B cell (primary cell): ENCODE data around the gene SLC38A6. TPM values are rescaled to one million over a fixed set of nuclear protein-coding genes. Genes with fewer than 3 reads are reported as not detected.

ENCODE experiments used
- ATAC-seq: fragments of 200-7000 bp; cut with Tn5 transposase; one replicate; pipeline ENCODE4 v1.10.0; 2021; ENCODE audit warnings: low read depth, mild to moderate bottlenecking, moderate number of reproducible peaks, moderate library complexity
- CTCF ChIA-PET: fragments of 350-600 bp; sonication (Branson Sonifier 250); formaldehyde crosslinking; loops from one replicate; lab custom pipeline; 2021; ENCODE audit warnings: antibody characterized with exemption, inconsistent platforms; lab: Charles Lee
- POLR2A ChIA-PET: fragments of 350-600 bp; sonication (Branson Sonifier 250); formaldehyde crosslinking; loops from one replicate; lab custom pipeline; 2021; ENCODE audit warnings: antibody characterized with exemption; lab: Charles Lee
- DNase-seq: peaks from one replicate; pipeline ENCODE4 v3.0.0; 2013
- H2AFZ ChIP-seq: 2 replicates; pipeline ENCODE4 v1.6.1; 2012; ENCODE audit warnings: mild to moderate bottlenecking, low read depth, low read length; ENCODE audit not compliant: insufficient read depth, poor library complexity, severe bottlenecking
- H3K27ac ChIP-seq, 2 donors: 1 replicate in 1 of 2; 2 replicates in 1 of 2; pipeline ENCODE4 v1.5.1; 2012 to 2013; ENCODE audit warnings: low read length in 2 of 2, mild to moderate bottlenecking in 2 of 2, moderate library complexity in 1 of 2
- H3K27me3 ChIP-seq, 4 experiments: fragments of 200-600 bp in 1 of 4; sonication (generic) in 1 of 4; replicated peaks in 1 of 4; 1 replicate in 2 of 4; 2 replicates in 2 of 4; pipeline versions ENCODE4 v1.6.1 to v1.7.0; 2013 to 2016; ENCODE audit warnings: low read length in 3 of 4, mild to moderate bottlenecking in 2 of 4, mixed read lengths in 1 of 4, moderate library complexity in 1 of 4; ENCODE audit not compliant: insufficient read depth in 4 of 4, control insufficient read depth in 3 of 4; ENCODE audit errors: control extremely low read depth in 1 of 4
- H3K36me3 ChIP-seq, 2 experiments: replicated peaks in 1 of 2; 1 replicate in 1 of 2; 2 replicates in 1 of 2; pipeline versions ENCODE4 v1.6.1 to v1.7.1; 2013; ENCODE audit warnings: low read length in 1 of 2; ENCODE audit not compliant: insufficient read depth in 2 of 2, control insufficient read depth in 1 of 2; ENCODE audit errors: control extremely low read depth in 1 of 2, extremely low read depth in 1 of 2
- H3K4me1 ChIP-seq, 2 donors: fragments of 200-600 bp in 1 of 2; sonication (generic) in 1 of 2; 1 replicate in 1 of 2; 2 replicates in 1 of 2; pipeline versions ENCODE4 v1.5.1 to v1.6.1; 2013 to 2017; ENCODE audit warnings: low read length in 2 of 2; ENCODE audit not compliant: control insufficient read depth in 2 of 2, insufficient read depth in 2 of 2
- H3K4me2 ChIP-seq: replicated peaks from 2 replicates; pipeline ENCODE3; 2012; ENCODE audit warnings: mild to moderate bottlenecking, low read depth, low read length; ENCODE audit not compliant: poor library complexity, severe bottlenecking
- H3K4me3 ChIP-seq, 5 experiments: fragments of 200-600 bp in 1 of 5; sonication (generic) in 1 of 5; 1 replicate in 3 of 5; 2 replicates in 2 of 5; pipeline versions ENCODE4 v1.5.1 to v1.7.0; 2011 to 2016; ENCODE audit warnings: low read length in 4 of 5, mild to moderate bottlenecking in 4 of 5, low read depth in 2 of 5, control low read depth in 1 of 5, moderate library complexity in 1 of 5; ENCODE audit not compliant: insufficient read depth in 1 of 5; ENCODE audit errors: control extremely low read depth in 1 of 5, extremely low read depth in 1 of 5
- H3K79me2 ChIP-seq: fragments of 200-600 bp; sonication (generic); one replicate; pipeline ENCODE4 v1.6.0; 2016; ENCODE audit warnings: low read length; ENCODE audit not compliant: control insufficient read depth, insufficient read depth
- H3K9ac ChIP-seq: fragments of 200-600 bp; sonication (generic); 2 replicates; pipeline ENCODE4 v1.6.1; 2017; ENCODE audit warnings: mild to moderate bottlenecking, low read length, moderate library complexity
- H3K9me3 ChIP-seq, 3 donors: one replicate each; pipeline versions ENCODE4 v1.6.1 to v1.7.1; 2013; ENCODE audit warnings: low read length in 2 of 3; ENCODE audit not compliant: control insufficient read depth in 2 of 3, insufficient read depth in 1 of 3; ENCODE audit errors: control extremely low read depth in 1 of 3
- H4K20me1 ChIP-seq: 2 replicates; pipeline ENCODE4 v1.6.0; 2012; ENCODE audit warnings: mild to moderate bottlenecking, low read length; ENCODE audit not compliant: insufficient read depth, control insufficient read depth, poor library complexity, severe bottlenecking
- H3K27ac Mint-ChIP-seq: one replicate; pipeline ENCODE4 v1.8.0; 2021; ENCODE audit warnings: mixed read lengths
- H3K27me3 Mint-ChIP-seq: one replicate; pipeline ENCODE4 v1.8.0; 2021; ENCODE audit warnings: mixed read lengths
- H3K4me1 Mint-ChIP-seq: one replicate; pipeline ENCODE4 v1.8.0; 2021; ENCODE audit warnings: mixed read lengths
- H3K4me3 Mint-ChIP-seq: one replicate; pipeline ENCODE4 v1.8.0; 2021; ENCODE audit warnings: mixed read lengths
- H3K9me3 Mint-ChIP-seq: one replicate; pipeline ENCODE4 v1.8.0; 2022; ENCODE audit warnings: mixed read lengths; ENCODE audit not compliant: insufficient read depth
- EZH2 ChIP-seq: IDR thresholded peaks from 2 replicates; pipeline ENCODE4 v1.6.1; 2012; ENCODE audit warnings: borderline replicate concordance, low read depth, mild to moderate bottlenecking, moderate library complexity, low read length; ENCODE audit not compliant: insufficient read depth, poor library complexity, severe bottlenecking
- WGBS: methylation state at CpG from one replicate; pipeline ENCODE4 v1.1.5; 2013; ENCODE audit warnings: missing lambda C conversion rate; ENCODE audit not compliant: insufficient coverage; 5-methylcytosine and 5-hydroxymethylcytosine counted together
- intact Hi-C: fragments of 100-400 bp; cut with micrococcal nuclease; formaldehyde crosslinking; loops from one replicate; pipeline ENCODE4 v1.10.0; 2022
- polyA plus RNA-seq: library from polyadenylated mRNA; depleted of rRNA; stranded (reverse); fragments of >200 nt; gene quantifications from 2 replicates; pipeline ENCODE4 v1.2.3, GENCODE V29; 2012
- total RNA-seq, 2 donors: library from RNA; stranded (reverse); fragments of 120-200 nt in 1 of 2; gene quantifications; 1 replicate in 1 of 2; 2 replicates in 1 of 2; pipeline versions ENCODE4 v1.2.3 to v1.2.4, GENCODE V29; 2013 to 2022
- TF ChIP-seq, protein P1 (sequence below): fragments of 200-600 bp; IDR thresholded peaks from one replicate; pipeline ENCODE4 v1.8.0; 2022; ENCODE audit warnings: antibody characterized with exemption, mild to moderate bottlenecking

SLC38A6 gene
- total and polyA plus RNA-seq, 2 donors (not counting 1 experiment from before 2014, with no cell fraction given): 6.4 to 15.9 TPM

DNA sequence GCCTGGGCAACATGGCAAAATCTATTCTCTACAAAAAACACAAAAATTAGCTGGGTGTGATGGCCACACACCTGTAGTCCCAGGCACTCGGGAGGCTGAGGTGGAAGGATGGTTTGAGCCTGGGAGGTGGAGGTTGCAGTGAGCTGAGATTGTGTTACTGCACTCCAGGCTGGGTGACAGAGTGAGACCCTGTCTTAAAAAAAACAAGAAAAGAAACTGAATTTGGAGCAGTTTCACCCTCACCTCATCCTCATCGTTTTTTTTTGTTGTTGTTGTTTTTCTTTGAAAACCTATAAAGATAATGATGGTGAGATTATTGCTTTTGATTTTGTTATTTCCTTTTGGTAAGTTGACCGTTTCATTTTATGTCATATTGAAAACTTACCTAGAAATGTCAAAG lies 60.7 kb downstream of the SLC38A6 start:
- Histone ChIP-seq H3K79me2 (no peaks in the 10 kb centered on the region), H3K27ac (no peak overlapping the region), H3K36me3 (no peaks in the 10 kb centered on the region), H4K20me1 (no peaks in the 10 kb centered on the region), H3K9me3 (peaks cover 0 to 4% (median 0%) of the 10 kb centered on the region in 3 donors), H3K9ac (no peak overlapping the region), H3K4me2 (no peak overlapping the region), H3K27me3 (no peaks in the 10 kb centered on the region), H3K4me3 (no peak overlapping the region), H3K4me1 (no peaks in the 10 kb centered on the region), H2AFZ (no peak overlapping the region)
- no peaks in the 10 kb centered on the region for H3K9me3 Mint-ChIP-seq
- DNase-seq (no peak), ATAC-seq (no peak)
- intact Hi-C loops: no loop called here
- CTCF ChIA-PET: no interaction called here
- no peaks in the 10 kb centered on the region for H3K27me3 Mint-ChIP-seq
- no peak overlapping the region for H3K27ac Mint-ChIP-seq
- no peaks in the 10 kb centered on the region for H3K4me1 Mint-ChIP-seq
- TF ChIP-seq, protein P1, sequence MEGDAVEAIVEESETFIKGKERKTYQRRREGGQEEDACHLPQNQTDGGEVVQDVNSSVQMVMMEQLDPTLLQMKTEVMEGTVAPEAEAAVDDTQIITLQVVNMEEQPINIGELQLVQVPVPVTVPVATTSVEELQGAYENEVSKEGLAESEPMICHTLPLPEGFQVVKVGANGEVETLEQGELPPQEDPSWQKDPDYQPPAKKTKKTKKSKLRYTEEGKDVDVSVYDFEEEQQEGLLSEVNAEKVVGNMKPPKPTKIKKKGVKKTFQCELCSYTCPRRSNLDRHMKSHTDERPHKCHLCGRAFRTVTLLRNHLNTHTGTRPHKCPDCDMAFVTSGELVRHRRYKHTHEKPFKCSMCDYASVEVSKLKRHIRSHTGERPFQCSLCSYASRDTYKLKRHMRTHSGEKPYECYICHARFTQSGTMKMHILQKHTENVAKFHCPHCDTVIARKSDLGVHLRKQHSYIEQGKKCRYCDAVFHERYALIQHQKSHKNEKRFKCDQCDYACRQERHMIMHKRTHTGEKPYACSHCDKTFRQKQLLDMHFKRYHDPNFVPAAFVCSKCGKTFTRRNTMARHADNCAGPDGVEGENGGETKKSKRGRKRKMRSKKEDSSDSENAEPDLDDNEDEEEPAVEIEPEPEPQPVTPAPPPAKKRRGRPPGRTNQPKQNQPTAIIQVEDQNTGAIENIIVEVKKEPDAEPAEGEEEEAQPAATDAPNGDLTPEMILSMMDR: no peak
- no peak for TF ChIP-seq EZH2
- POLR2A ChIA-PET: no interaction called here
- no peak overlapping the region for H3K4me3 Mint-ChIP-seq
- 100% methylated on average over 1 of the region's 3 CpGs for WGBS

DNA sequence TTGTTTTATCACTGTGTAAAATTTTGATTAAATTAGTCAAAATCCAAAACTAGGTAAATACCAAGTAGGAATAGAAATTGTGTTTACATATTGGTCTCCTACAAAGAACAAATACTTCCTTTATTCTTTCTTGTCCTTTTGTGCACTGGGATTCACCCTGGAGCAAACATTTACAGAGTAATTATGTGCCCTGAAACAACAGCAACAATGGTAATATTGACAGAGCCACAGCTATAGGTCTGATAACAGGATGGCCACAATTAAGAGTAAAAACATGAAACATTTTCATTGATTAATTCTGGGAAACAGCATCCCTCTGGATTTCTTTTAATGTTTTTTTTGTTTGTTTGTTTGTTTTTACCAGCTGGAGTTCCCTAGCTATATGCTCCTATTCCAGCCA lies 61.2 kb downstream of the SLC38A6 start:
- Mint-ChIP-seq H3K27me3 (no peaks in the 10 kb centered on the region), H3K4me3 (no peak overlapping the region), H3K9me3 (no peaks in the 10 kb centered on the region), H3K4me1 (no peaks in the 10 kb centered on the region), H3K27ac (no peak overlapping the region)
- POLR2A ChIA-PET: no interaction called here
- H3K9me3 ChIP-seq: peaks cover 0 to 4% (median 0%) of the 10 kb centered on the region in 3 donors
- H4K20me1 ChIP-seq: no peaks in the 10 kb centered on the region
- no peak overlapping the region for H3K4me3 ChIP-seq
- H3K79me2 ChIP-seq: no peaks in the 10 kb centered on the region
- no peak overlapping the region for H2AFZ ChIP-seq
- ATAC-seq (no peak), DNase-seq (no peak)
- H3K4me2 ChIP-seq: no peak overlapping the region
- no peaks in the 10 kb centered on the region for H3K27me3 ChIP-seq
- H3K36me3 ChIP-seq: no peaks in the 10 kb centered on the region
- no peak overlapping the region for H3K27ac ChIP-seq
- H3K4me1 ChIP-seq: no peaks in the 10 kb centered on the region
- no peak overlapping the region for H3K9ac ChIP-seq
- intact Hi-C loops: no loop called here
- TF ChIP-seq EZH2: no peak
- TF ChIP-seq, protein P1: no peak
- CTCF ChIA-PET: no interaction called here
